GM19351 (cell line): Measurements from ENCODE around the gene METAP1D.
A peak's percentile ranks its signal among the peaks of the same experiment; 100 is the strongest.
"Not testable (repeated sequence)": the region's sequence is repeated elsewhere in the genome, so short reads cannot be mapped to it uniquely, and the experiment has no call there.

Source experiments
- ATAC-seq: cut with Tn5 transposase; IDR thresholded peaks from one replicate; pipeline ENCODE4 v1.9.1; 2021; ENCODE audit warnings: mild to moderate bottlenecking, moderate library complexity; ENCODE audit not compliant: unreplicated experiment

The METAP1D gene

DNA sequence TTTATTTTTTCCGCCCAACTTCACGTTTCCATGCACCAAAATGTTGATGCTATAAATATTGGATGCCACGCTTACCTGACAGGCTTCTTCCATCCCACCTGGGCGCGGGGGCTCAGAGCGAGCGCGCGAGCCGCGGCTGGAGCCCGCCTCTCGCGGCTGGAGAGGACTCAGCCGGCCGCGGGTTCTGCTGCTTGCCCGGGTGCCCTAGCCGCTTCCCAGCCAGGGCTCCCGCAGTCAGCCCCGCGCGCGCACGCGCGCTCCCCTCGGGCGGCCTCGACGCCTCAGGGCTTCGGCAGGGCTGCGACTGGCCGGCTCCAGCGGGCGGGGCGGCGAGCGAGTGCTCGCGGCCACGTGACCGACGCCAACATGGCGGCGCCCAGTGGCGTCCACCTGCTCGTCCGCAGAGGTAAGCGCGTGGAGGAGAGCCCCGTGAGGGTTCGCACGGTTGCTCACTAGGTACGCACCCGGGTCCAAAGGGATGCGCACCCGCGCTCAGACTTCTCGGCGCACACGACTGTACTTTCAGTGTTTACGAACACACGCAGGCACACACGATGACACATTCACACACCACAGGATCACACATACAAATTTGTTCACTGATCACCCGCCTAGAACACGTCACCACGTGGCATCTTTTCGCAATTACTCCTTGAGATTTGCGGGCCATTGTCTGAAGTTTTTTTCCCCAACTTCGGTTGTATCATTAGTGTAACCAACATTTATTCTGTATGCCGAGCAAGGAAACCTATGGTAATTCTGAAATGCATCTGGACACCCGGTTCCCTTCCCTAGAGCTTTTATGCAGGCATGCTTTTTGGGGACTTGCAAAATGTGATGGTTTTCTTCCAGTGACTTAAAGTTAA, at the start of gene METAP1D:
Gene METAP1D (plus strand): TSS at position 350 of the 866 bp plus-strand sequence. CDS start 17 bp downstream, at position 367.
- ATAC-seq, result peak; percentile 97

DNA sequence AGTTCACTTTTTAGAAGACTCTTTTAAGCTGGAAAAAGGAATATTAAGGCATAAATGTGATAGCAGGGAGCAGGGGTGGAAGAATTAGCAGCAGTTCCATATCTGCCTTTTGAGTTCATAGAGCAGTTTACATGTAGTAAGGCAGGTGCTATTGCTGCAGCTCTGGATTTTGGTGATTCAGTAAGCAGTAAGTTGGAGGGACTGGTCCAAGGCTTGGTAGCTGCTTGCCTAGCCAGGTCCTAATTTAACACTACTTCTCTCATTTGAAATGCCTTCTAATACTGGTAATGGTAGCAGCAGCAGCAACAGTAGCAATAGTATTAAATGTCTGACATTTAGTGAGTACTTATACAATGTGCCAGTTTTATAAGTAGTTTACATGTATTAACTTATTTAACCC, 47.5 kb upstream of the METAP1D start:
- ATAC-seq, result no peak

DNA sequence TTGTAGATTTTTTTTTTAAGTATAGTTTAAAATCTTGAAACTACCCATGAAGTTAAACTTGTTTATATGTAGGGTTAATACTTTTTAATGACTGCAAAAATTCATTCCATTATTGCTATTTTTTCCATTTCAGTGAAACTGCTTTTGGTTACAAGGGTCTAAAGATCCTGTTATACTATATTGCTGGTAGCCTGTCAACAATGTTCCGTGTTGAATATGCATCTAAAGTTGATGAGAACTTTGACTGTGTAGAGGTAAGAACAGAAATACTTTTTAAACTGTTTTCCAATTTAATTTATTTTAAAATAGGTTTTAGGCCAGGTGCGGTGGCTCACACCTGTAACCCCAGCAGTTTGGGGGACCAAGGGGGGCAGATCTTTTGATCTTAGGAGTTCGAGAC, 47.0 kb upstream of the METAP1D start:
- ATAC-seq, result no peak

DNA sequence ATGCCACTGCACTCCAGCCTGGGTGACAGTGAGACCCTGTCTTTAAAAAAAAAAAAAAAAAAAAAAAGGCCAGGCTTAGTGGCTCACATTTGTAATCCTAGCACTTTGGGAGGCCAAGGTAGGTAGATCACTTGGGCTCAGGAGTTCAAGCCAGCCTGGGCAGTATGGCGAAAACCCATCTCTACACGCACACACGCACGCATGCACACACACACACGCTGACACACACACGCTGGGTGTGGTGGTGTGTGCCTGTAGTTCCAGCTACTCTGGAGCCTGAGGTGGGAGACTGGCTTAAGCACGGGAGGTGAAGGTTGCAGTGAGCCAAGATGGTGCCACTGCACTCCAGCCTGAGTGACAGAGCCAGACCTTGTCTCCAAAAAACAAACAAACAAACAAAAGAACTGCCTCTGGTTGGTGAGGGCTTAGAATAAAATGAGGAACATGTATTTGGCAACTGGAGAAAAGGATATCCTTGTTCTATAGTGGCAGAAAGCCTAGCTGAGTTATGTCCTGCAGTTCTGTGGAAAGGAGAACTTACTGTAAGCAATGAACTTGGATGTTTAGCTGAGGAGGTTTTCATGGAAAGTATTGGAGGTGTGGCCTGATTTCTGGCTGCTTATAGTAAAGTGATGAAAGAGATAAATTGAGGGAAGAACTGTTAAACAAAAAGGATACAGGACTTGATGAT, 43.5 kb upstream of the METAP1D start:
- no peak for ATAC-seq

DNA sequence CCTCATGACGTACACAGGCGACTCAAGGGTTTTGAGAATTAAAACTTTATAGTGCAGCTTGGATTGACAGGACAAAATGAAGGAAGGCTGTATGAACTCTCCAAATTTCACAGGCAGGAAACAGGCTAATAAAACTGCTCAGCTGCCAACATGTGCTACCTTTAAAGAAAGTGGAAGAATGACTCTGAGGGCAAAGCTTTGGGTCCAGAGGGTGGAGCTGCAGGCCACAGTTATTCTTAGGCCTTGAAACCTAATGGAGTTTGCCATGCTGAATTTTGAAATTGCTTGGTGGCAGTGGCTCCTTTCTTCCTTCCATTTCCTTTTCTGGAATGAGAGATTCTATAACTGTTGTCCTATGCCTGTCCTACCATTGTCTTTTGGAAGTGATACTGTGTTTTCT, 42.7 kb upstream of the METAP1D start:
- ATAC-seq, result no peak

DNA sequence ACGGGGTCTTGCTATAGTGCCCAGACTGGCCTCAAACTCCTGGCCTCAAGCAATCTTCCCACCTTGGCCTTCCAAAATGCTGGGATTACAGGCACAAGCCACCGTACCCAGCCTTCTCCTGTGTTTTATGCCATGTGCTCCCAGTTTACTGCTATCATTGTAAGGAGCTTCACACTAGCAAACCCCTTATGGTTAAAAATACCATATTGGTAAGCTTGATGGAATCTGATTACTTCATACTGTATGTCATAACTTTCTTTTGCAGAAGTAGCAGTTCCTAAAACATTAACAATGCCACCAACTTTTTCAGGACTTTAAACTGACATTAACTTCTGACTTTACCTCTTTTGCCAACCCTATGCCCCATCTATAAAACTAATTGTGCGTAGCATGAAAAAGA, 41.3 kb upstream of the METAP1D start:
- ATAC-seq, result no peak

DNA sequence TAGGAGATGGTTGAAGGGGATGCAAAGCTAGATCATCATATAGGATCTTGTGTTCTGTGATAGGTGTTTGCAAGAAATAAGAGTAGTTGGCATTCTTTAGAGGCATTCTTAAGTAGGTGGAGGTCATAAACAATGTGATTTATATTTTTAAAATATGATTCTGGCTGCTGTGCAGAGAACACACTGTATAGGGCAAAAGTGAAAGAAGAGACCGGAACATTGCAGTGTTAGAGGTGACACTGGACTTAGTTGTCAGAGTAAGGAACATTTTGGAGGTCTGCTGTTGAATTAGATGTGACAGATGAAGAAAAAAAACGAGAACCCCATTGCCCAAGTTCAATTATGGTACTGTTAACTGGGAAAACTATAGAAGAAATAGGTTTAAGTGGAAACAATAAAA, 39.8 kb upstream of the METAP1D start:
- no peak for ATAC-seq

DNA sequence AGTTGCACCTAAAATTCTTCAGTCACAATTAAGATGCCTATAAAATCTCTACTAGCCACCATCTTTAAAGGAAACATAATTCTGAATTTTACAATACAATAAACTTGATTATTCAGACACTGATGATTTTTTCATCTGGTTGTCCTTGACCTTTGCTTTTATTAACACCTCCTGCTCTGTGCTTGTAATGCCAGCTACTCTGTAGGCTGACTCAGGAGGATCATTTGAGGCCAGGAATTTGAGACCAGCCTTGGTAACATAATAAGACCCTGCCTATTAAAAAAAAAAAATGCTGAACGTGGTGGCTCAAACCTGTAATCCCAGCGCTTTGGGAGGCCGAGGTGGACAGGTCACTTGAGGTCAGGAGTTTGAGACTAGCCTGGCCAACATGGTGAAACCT, 39.2 kb upstream of the METAP1D start:
- no peak for ATAC-seq

DNA sequence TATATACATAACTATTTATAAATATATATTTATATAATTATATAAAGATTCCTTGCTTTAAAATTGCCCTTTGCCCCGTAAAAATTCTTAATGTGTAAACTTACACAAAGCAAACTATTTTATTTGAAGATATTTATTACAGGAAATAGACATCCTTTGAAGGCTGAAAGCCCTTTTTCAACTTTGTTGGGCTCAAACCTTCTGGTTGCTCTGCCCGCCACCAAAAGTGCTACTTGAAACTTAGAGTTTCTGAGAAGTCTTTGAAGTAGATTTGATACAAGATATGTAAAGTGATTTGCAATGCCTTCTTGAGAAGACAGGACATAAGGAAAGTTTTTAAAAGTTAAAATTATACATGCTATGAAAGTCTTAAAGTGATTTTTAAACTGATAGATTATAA, 36.6 kb upstream of the METAP1D start:
- ATAC-seq, result no peak

DNA sequence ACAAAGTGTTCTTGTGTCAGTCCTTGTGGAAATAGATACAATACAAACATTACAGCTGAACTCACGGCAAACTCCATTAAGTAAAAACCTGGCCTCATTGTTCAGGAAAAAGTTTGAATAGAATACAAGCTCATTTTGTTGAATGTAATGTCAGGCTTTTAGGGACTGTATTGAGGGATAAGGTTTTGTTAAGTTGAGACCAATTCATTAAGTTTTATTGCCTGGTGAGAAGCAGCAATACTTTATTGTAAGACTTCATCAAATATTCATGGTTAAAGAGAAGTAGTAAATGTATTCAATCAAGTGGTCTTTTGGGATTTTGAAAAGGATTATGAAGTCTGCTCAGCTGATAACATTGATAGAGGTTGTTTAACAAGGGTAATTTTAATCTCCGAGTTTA, 35.4 kb upstream of the METAP1D start:
- ATAC-seq, result no peak

DNA sequence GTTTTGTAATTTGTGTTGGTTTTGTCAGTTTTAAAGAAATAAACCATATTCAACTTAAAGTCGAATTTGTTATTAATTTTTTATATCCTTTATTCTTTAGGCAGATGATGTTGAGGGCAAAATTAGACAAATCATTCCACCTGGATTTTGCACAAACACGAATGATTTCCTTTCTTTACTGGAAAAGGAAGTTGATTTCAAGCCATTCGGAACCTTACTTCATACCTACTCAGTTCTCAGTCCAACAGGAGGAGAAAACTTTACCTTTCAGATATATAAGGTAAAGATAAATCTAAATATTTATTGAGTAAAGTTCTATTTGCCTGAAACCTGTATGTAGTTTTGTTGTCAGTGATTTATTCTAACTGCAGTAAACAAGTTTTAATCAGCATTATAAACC, 34.5 kb upstream of the METAP1D start:
- ATAC-seq, result no peak

DNA sequence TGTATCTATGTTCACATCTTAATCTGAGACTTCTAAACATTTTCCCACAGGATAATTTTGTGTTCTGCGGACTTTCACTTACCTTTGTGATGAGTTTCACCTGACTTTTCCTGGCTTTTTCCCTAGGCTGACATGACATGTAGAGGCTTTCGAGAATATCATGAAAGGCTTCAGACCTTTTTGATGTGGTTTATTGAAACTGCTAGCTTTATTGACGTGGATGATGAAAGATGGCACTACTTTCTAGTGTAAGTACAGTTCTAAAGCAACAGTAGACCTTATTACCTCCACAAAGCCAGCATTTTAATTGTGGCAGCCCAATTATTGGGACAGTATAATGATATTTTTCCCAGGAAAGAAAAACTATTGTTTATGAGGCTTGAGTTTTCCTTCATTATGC, 34.1 kb upstream of the METAP1D start:
- ATAC-seq, result no peak

- ATAC-seq, result no peak
These were observed 33.5 kb upstream of the METAP1D start for GRCh38 chr2:171966235-171966634.

- no peak for ATAC-seq
These were observed 33.1 kb upstream of the METAP1D start for GRCh38 chr2:171966688-171967087.

GRCh38 chr2:171968509-171968908, 31.2 kb upstream of the METAP1D start:
- no peak for ATAC-seq

- no peak for ATAC-seq
These were observed 27.3 kb upstream of the METAP1D start for GRCh38 chr2:171972329-171972982.

DNA sequence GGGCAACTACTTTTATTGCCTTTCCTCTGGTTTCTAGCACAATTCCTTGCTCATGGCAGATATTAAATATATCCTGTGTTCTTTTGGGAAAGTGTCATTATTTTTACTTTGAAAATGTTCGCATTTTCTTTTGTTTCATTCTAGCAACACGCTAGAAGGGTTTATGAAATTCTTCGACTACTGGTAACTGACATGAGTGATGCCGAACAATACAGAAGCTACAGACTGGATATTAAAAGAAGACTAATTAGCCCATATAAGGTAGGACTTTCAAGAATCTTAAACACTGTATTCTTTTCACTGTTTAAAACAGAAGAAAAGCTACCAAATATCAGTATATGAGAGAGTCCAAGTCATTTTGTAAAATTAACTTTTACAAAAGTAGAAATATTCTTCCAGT, 20.6 kb upstream of the METAP1D start:
- no peak for ATAC-seq

GRCh38 chr2:171983924-171984323, 15.8 kb upstream of the METAP1D start:
- ATAC-seq, result not testable (repeated sequence)

DNA sequence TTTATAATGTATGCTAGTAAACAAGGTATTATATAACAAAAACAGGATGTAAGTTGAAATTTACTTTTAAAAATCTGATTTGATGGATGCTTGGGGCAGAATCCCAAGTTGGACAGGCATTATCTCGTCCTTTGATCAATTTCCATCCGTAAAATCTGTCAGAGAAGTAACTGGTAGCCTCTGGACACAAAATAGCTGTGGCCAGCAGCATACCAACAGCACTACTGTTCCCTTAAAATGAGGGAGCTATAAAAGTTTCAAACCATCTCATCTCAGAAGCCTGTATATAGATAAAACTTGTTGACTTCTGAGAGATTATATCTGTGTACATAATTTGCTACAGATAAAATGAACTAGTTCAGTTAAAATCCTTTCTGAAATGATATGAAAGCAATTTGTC, 14.7 kb upstream of the METAP1D start:
- ATAC-seq, result no peak

- ATAC-seq, result no peak
These were observed 13.0 kb upstream of the METAP1D start for GRCh38 chr2:171986778-171987177.

GRCh38 chr2:171991027-171991426, 8.7 kb upstream of the METAP1D start:
- no peak for ATAC-seq

DNA sequence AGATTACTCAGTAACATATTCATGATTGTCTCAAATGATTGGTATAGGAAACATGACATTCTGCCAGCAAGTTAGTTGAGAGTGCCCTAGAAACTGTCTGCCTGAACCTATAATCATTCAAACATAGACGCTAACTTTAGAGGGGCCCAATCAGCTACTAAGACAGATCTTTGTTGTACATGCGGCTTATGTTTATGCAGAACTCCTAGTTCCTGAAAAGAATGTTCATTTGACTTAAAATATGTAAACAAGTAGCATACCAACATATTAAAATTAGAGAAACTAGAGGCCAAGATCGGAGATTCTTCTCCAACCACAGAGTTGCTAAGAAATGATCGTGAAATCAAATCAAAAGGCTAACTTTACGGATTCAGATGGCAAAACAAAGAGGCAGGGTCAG, 4.2 kb upstream of the METAP1D start:
- ATAC-seq, result no peak
